WTC11 (cell line): ENCODE results near the gene GLT1D1.

ENCODE experiments used
- ESRRA ChIP-seq: sonication (generic); formaldehyde crosslinking; IDR thresholded peaks from 2 replicates; pipeline ENCODE4 v1.8.1; 2022; ENCODE audit warnings: mild to moderate bottlenecking, missing genetic modification reagents, borderline replicate concordance
- FOXK1 ChIP-seq: sonication (generic); formaldehyde crosslinking; IDR thresholded peaks from 2 replicates; pipeline ENCODE4 v1.8.0; 2022; ENCODE audit warnings: mild to moderate bottlenecking, moderate library complexity, missing genetic modification reagents
- GABPB1 ChIP-seq: sonication (generic); formaldehyde crosslinking; IDR thresholded peaks from 2 replicates; pipeline ENCODE4 v1.8.1; 2023; ENCODE audit warnings: mild to moderate bottlenecking, missing genetic modification reagents
- MAX ChIP-seq: sonication (generic); formaldehyde crosslinking; IDR thresholded peaks from 2 replicates; pipeline ENCODE4 v1.8.0; 2022; ENCODE audit warnings: mild to moderate bottlenecking, missing genetic modification reagents
- TF ChIP-seq, protein P1 (sequence below): fragments of 200-600 bp; IDR thresholded peaks from 2 replicates; pipeline ENCODE4 v1.8.0; 2022; ENCODE audit warnings: antibody characterized with exemption

DNA sequence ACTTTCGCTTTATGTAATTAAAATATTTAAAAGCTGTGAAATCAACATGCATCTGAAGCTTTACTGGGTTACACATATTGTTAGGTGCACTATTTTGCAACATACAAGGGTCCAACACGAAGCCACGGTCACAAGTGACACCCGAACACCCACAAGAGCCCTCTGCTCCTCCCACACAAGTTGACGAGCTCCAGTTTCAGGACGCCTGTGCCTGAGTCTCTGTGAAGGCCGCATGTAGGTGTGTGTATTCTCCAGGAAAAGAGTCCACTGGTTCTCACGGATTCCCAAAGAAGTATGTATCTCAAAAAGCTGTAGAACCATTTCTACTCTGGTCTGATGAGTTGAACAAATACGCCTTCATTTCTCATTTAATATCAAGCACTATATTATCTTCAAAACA lies 41.5 kb upstream of the GLT1D1 start:
- no peak for TF ChIP-seq GABPB1
- no peak for TF ChIP-seq FOXK1
- no peak for TF ChIP-seq MAX (CRISPR knock-in tag)
- TF ChIP-seq, protein P1, sequence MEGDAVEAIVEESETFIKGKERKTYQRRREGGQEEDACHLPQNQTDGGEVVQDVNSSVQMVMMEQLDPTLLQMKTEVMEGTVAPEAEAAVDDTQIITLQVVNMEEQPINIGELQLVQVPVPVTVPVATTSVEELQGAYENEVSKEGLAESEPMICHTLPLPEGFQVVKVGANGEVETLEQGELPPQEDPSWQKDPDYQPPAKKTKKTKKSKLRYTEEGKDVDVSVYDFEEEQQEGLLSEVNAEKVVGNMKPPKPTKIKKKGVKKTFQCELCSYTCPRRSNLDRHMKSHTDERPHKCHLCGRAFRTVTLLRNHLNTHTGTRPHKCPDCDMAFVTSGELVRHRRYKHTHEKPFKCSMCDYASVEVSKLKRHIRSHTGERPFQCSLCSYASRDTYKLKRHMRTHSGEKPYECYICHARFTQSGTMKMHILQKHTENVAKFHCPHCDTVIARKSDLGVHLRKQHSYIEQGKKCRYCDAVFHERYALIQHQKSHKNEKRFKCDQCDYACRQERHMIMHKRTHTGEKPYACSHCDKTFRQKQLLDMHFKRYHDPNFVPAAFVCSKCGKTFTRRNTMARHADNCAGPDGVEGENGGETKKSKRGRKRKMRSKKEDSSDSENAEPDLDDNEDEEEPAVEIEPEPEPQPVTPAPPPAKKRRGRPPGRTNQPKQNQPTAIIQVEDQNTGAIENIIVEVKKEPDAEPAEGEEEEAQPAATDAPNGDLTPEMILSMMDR: no peak
- no peak for TF ChIP-seq ESRRA
